Measurements from ENCODE around the gene KAT2A.

GRCh38 chr17:42098730-42099399 lies 22.3 kb downstream of the KAT2A start:
- TF ChIP-seq POLR2A (IDR thresholded peaks at IDR 0.05) (no peak), CTCF (IDR thresholded peaks at IDR 0.05) (no peak)

Measured in esophagus squamous epithelium (tissue), 4 donors.